HepG2 (cell line): ENCODE data around the gene MLH1. TPM values are rescaled to one million over a fixed set of nuclear protein-coding genes. Genes with fewer than 3 reads are reported as not detected.

ENCODE experiments used
- ARNT ChIP-seq: fragments of 450-650 bp; IDR thresholded peaks from 2 replicates; pipeline ENCODE4 v1.6.1; 2017
- ATF5 ChIP-seq: sonication (generic); formaldehyde crosslinking; IDR thresholded peaks from 2 replicates; pipeline ENCODE4 v1.4.0; 2020; ENCODE audit warnings: mild to moderate bottlenecking, low read depth, missing genetic modification reagents
- EHMT2 ChIP-seq: fragments of 200-600 bp; sonication (generic); IDR thresholded peaks from 2 replicates; pipeline ENCODE4 v1.7.0; 2017; ENCODE audit warnings: antibody characterized with exemption, low read depth, low read length, borderline replicate concordance
- FOXK1 ChIP-seq: sonication (generic); formaldehyde crosslinking; IDR thresholded peaks from 2 replicates; pipeline ENCODE4 v1.4.0; 2020; ENCODE audit warnings: low read depth, missing genetic modification reagents, borderline replicate concordance
- FOXM1 ChIP-seq: sonication (generic); formaldehyde crosslinking; IDR thresholded peaks from 2 replicates; pipeline ENCODE4 v1.5.0; 2020; ENCODE audit warnings: missing genetic modification reagents
- KDM3A ChIP-seq: IDR thresholded peaks from 2 replicates; pipeline ENCODE4 v1.6.1; 2018; ENCODE audit warnings: low read depth, missing compliant biosample characterization
- KLF15 ChIP-seq: sonication (generic); formaldehyde crosslinking; IDR thresholded peaks from 2 replicates; pipeline ENCODE4 v1.8.1; 2023; ENCODE audit warnings: borderline replicate concordance, mild to moderate bottlenecking, inconsistent platforms, missing genetic modification reagents, mixed read lengths
- LCORL ChIP-seq, 2 experiments: fragments of 450-650 bp in 1 of 2; sonication (generic) in 1 of 2; formaldehyde crosslinking in 1 of 2; IDR thresholded peaks; 2 replicates each; pipeline versions ENCODE4 v1.5.0 to v1.6.1; 2017 to 2020; ENCODE audit warnings: antibody characterized with exemption in 1 of 2, missing genetic modification reagents in 1 of 2
- MEIS2 ChIP-seq: sonication (generic); formaldehyde crosslinking; IDR thresholded peaks from 2 replicates; pipeline ENCODE4 v1.9.0; 2021; ENCODE audit warnings: mild to moderate bottlenecking, missing genetic modification reagents
- NFIC ChIP-seq: IDR thresholded peaks from 2 replicates; pipeline ENCODE4 v1.6.1; 2012; ENCODE audit warnings: mild to moderate bottlenecking, low read length, inconsistent platforms
- PCBP2 ChIP-seq: fragments of 200-400 bp; formaldehyde crosslinking; optimal IDR thresholded peaks from 2 replicates; pipeline ENCODE3; 2018; ENCODE audit warnings: low read length, low read depth; ENCODE audit not compliant: poor library complexity, severe bottlenecking
- POLR2G ChIP-seq: fragments of 200-400 bp; formaldehyde crosslinking; IDR thresholded peaks from 2 replicates; pipeline ENCODE4 v1.6.1; 2018; ENCODE audit warnings: mild to moderate bottlenecking, low read depth, low read length, moderate library complexity
- PRMT3 ChIP-seq: sonication (generic); formaldehyde crosslinking; IDR thresholded peaks from 2 replicates; pipeline ENCODE4 v1.8.1; 2022; ENCODE audit warnings: low read depth, mild to moderate bottlenecking, moderate library complexity, missing genetic modification reagents, borderline replicate concordance
- RFX3 ChIP-seq: IDR thresholded peaks from 2 replicates; pipeline ENCODE4 v1.6.1; 2016; ENCODE audit warnings: missing biosample characterization, missing genetic modification reagents
- SKI ChIP-seq: fragments of 450-650 bp; IDR thresholded peaks from one replicate; pipeline ENCODE4 v1.6.1; 2018; ENCODE audit warnings: mild to moderate bottlenecking; ENCODE audit not compliant: partially characterized antibody
- SRSF9 ChIP-seq: fragments of 200-400 bp; formaldehyde crosslinking; IDR thresholded peaks from 2 replicates; pipeline ENCODE4 v1.6.1; 2018; ENCODE audit warnings: borderline replicate concordance, mild to moderate bottlenecking, low read depth, low read length; ENCODE audit not compliant: insufficient read depth, poor library complexity, severe bottlenecking
- TBP ChIP-seq: sonication (generic); formaldehyde crosslinking; IDR thresholded peaks from 2 replicates; pipeline ENCODE4 v1.5.0; 2020; ENCODE audit warnings: missing genetic modification reagents
- XBP1 ChIP-seq: sonication (generic); formaldehyde crosslinking; IDR thresholded peaks from 2 replicates; pipeline ENCODE4 v1.5.0; 2020; ENCODE audit warnings: missing genetic modification reagents
- ZFAT ChIP-seq: sonication (generic); formaldehyde crosslinking; conservative IDR thresholded peaks from 2 replicates; pipeline ENCODE4 v1.8.1; 2023; ENCODE audit warnings: missing genetic modification reagents, inconsistent platforms
- ZFP36L2 ChIP-seq: sonication (generic); formaldehyde crosslinking; IDR thresholded peaks from 2 replicates; pipeline ENCODE4 v1.4.0; 2020; ENCODE audit warnings: missing genetic modification reagents
- ZNF138 ChIP-seq: sonication (generic); formaldehyde crosslinking; IDR thresholded peaks from 2 replicates; pipeline ENCODE4 v1.5.0; 2020; ENCODE audit warnings: mild to moderate bottlenecking, low read depth, missing genetic modification reagents
- ZNF20 ChIP-seq: sonication (generic); formaldehyde crosslinking; IDR thresholded peaks from 2 replicates; pipeline ENCODE4 v1.4.0; 2020; ENCODE audit warnings: mild to moderate bottlenecking, moderate library complexity, missing genetic modification reagents
- ZNF205 ChIP-seq: IDR thresholded peaks from 2 replicates; pipeline ENCODE4 v1.6.1; 2018; ENCODE audit warnings: missing biosample characterization, missing genetic modification reagents
- ZNF3 ChIP-seq: IDR thresholded peaks from 2 replicates; pipeline ENCODE4 v1.7.0; 2017; ENCODE audit warnings: inconsistent platforms
- ZNF44 ChIP-seq: sonication (generic); formaldehyde crosslinking; IDR thresholded peaks from 2 replicates; pipeline ENCODE4 v1.5.1; 2020; ENCODE audit warnings: mild to moderate bottlenecking, missing genetic modification reagents
- ZNF446 ChIP-seq: sonication (generic); formaldehyde crosslinking; IDR thresholded peaks from 2 replicates; pipeline ENCODE4 v1.5.0; 2020; ENCODE audit warnings: mild to moderate bottlenecking, missing genetic modification reagents
- ZNF674 ChIP-seq: sonication (generic); formaldehyde crosslinking; IDR thresholded peaks from 2 replicates; pipeline ENCODE4 v1.5.0; 2020; ENCODE audit warnings: low read depth, mild to moderate bottlenecking, missing genetic modification reagents
- ZNF883 ChIP-seq: sonication (generic); formaldehyde crosslinking; IDR thresholded peaks from 2 replicates; pipeline ENCODE4 v1.5.1; 2020; ENCODE audit warnings: mild to moderate bottlenecking, missing genetic modification reagents; ENCODE audit errors: not compliant biosample characterization
- ZZZ3 ChIP-seq: sonication (generic); formaldehyde crosslinking; IDR thresholded peaks from 2 replicates; pipeline ENCODE4 v1.4.0; 2020; ENCODE audit warnings: missing genetic modification reagents, mild to moderate bottlenecking, borderline replicate concordance
- polyA plus RNA-seq, 8 experiments: library from polyadenylated mRNA; depleted of rRNA in 3 of 8; stranded (reverse) in 7 of 8; unstranded in 1 of 8; fragments of >200 nt; fragmentation: Illumina TruSeq in 4 of 8; extraction: Trizol in 4 of 8; gene quantifications; 2 replicates each; pipeline versions ENCODE4 v1.2.1 to v1.2.3, GENCODE V29; 2011 to 2016; ENCODE audit warnings: low read depth in 4 of 8, missing spikeins in 1 of 8, mixed read lengths in 1 of 8; ENCODE audit not compliant: insufficient read depth in 1 of 8
- total RNA-seq, 5 experiments: library from RNA; depleted of rRNA; stranded (reverse); fragments of >200 nt; fragmentation: Illumina TruSeq; extraction: Trizol; gene quantifications; 2 replicates each; pipeline ENCODE4 v1.2.3, GENCODE V29; 2016; ENCODE audit warnings: low read depth in 1 of 5
- TF ChIP-seq, protein P1 (sequence below): fragments of 450-650 bp; IDR thresholded peaks from 2 replicates; pipeline ENCODE4 v1.6.1; 2016

Gene MLH1
- total and polyA plus RNA-seq, 2 of the 13 experiments (the other 11 are each of a cell fraction or from before 2014, with no cell fraction given), result 29.5 to 70.8 TPM

DNA sequence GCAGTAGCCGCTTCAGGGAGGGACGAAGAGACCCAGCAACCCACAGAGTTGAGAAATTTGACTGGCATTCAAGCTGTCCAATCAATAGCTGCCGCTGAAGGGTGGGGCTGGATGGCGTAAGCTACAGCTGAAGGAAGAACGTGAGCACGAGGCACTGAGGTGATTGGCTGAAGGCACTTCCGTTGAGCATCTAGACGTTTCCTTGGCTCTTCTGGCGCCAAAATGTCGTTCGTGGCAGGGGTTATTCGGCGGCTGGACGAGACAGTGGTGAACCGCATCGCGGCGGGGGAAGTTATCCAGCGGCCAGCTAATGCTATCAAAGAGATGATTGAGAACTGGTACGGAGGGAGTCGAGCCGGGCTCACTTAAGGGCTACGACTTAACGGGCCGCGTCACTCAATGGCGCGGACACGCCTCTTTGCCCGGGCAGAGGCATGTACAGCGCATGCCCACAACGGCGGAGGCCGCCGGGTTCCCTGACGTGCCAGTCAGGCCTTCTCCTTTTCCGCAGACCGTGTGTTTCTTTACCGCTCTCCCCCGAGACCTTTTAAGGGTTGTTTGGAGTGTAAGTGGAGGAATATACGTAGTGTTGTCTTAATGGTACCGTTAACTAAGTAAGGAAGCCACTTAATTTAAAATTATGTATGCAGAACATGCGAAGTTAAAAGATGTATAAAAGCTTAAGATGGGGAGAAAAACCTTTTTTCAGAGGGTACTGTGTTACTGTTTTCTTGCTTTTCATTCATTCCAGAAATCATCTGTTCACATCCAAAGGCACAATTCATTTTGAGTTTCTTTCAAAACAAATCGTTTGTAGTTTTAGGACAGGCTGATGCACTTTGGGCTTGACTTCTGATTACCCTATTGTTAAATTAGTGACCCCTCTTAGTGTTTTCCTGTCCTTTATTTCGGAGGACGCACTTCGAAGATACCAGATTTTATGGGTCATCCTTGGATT is at the start of gene MLH1 (continued):
- peak; percentile 26; the same call in 1 of the 2 replicates for TF ChIP-seq EHMT2
- no peak for TF ChIP-seq ZNF674 (CRISPR knock-in tag)
- peak; percentile 70; the same call in 1 of the 2 replicates for TF ChIP-seq ZNF138
- TF ChIP-seq ZNF883, result no peak
- 0 out of 2 replicates have a peak, but pooled peaks have one; percentile 67 for TF ChIP-seq KLF15 (CRISPR knock-in tag)
- TF ChIP-seq SRSF9, result no peak
- TF ChIP-seq ZNF20 (CRISPR knock-in tag), result no peak
- peak; percentile 31 for TF ChIP-seq FOXK1 (CRISPR knock-in tag)
- peak; percentile 58; the same call in 1 of the 2 replicates for TF ChIP-seq XBP1 (CRISPR knock-in tag)
- no peak for TF ChIP-seq ZNF446 (CRISPR knock-in tag)
- TF ChIP-seq ZZZ3 (CRISPR knock-in tag), result 0 out of 2 replicates have a peak, but pooled peaks have one; percentile 80
- no peak for TF ChIP-seq ZFP36L2 (CRISPR knock-in tag)
- TF ChIP-seq NFIC, result no peak
- no peak for TF ChIP-seq ZNF3 (CRISPR knock-in tag)
- TF ChIP-seq PRMT3 (CRISPR knock-in tag), result no peak
- no peak for TF ChIP-seq FOXM1
- peak; percentile 66 for TF ChIP-seq POLR2G
- TF ChIP-seq ZFAT, result no peak
- TF ChIP-seq KDM3A, result no peak
- no peak for TF ChIP-seq ATF5 (CRISPR knock-in tag)
- no peak for TF ChIP-seq RFX3
- no peak for TF ChIP-seq PCBP2
- TF ChIP-seq, protein P1, sequence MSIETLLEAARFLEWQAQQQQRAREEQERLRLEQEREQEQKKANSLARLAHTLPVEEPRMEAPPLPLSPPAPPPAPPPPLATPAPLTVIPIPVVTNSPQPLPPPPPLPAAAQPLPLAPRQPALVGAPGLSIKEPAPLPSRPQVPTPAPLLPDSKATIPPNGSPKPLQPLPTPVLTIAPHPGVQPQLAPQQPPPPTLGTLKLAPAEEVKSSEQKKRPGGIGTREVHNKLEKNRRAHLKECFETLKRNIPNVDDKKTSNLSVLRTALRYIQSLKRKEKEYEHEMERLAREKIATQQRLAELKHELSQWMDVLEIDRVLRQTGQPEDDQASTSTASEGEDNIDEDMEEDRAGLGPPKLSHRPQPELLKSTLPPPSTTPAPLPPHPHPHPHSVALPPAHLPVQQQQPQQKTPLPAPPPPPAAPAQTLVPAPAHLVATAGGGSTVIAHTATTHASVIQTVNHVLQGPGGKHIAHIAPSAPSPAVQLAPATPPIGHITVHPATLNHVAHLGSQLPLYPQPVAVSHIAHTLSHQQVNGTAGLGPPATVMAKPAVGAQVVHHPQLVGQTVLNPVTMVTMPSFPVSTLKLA, result peak; percentile 63
- TF ChIP-seq ZNF44 (CRISPR knock-in tag), result peak; percentile 94; the same call in 1 of the 2 replicates
- TF ChIP-seq SKI, result no peak
- no peak for TF ChIP-seq ARNT
- no peak for TF ChIP-seq ZNF205 (CRISPR knock-in tag)
- no peak for TF ChIP-seq TBP (CRISPR knock-in tag)
- no peak for TF ChIP-seq LCORL (IDR thresholded peaks at IDR 0.05)
- peak; percentile 19; the same call in 1 of the 2 replicates for TF ChIP-seq LCORL (CRISPR knock-in tag; IDR thresholded peaks at IDR 0.05)
- TF ChIP-seq MEIS2 (CRISPR knock-in tag), result no peak; the same call in 1 of the 2 replicates
